HT1080 (cell line): ENCODE measurements around the gene SFT2D1. TPM values are rescaled to one million over a fixed set of nuclear protein-coding genes. Genes with fewer than 3 reads are reported as not detected.

Experiments
- DNase-seq: peaks from one replicate; pipeline ENCODE4 v3.0.0-alpha.2; 2015; ENCODE audit warnings: low read depth
- total RNA-seq: library from RNA; depleted of rRNA; stranded (reverse); fragments of >200 nt; shearing (Covaris generic); gene quantifications from 2 replicates; pipeline ENCODE4 v1.2.3, GENCODE V29; 2014; rRNA removed

The SFT2D1 gene
- total RNA-seq, 1 experiment from 2014 or later, result 67.1 TPM

- DNase-seq, result no peak
These were observed 63.6 kb downstream of the SFT2D1 start for GRCh38 chr6:166278579-166279392.

- DNase-seq, result peak; percentile 17
These were observed 64.3 kb downstream of the SFT2D1 start for GRCh38 chr6:166277892-166278578.

GRCh38 chr6:166277018-166277417 lies 65.3 kb downstream of the SFT2D1 start:
- DNase-seq, result peak; percentile 10

GRCh38 chr6:166275714-166276166 lies 66.6 kb downstream of the SFT2D1 start:
- peak; percentile 61 for DNase-seq

- no peak for DNase-seq
These were observed 67.5 kb downstream of the SFT2D1 start for GRCh38 chr6:166274739-166275370.

GRCh38 chr6:166274163-166274562 lies 68.2 kb downstream of the SFT2D1 start:
- no peak for DNase-seq

GRCh38 chr6:166271376-166271765 lies 71.0 kb downstream of the SFT2D1 start:
- no peak for DNase-seq

GRCh38 chr6:166270706-166271375 lies 71.5 kb downstream of the SFT2D1 start:
- no peak for DNase-seq

Other genes with a start within 250 kb of the SFT2D1 start
- not detected in 2 replicates for gene TBXT, start 174.7 kb downstream of the SFT2D1 start, total RNA-seq
- not detected in 2 replicates for gene PRR18, start 34.2 kb downstream of the SFT2D1 start, total RNA-seq
- gene MPC1, start 40.4 kb upstream of the SFT2D1 start, total RNA-seq, result 38.4 and 39.6 TPM in 2 replicates
- 0.07 and 0.19 TPM in 2 replicates for gene RAMACL, start 244.1 kb upstream of the SFT2D1 start, total RNA-seq